Keratinocyte (primary cell): ENCODE measurements around the gene USB1.

Source experiments
- CTCF ChIP-seq, 3 experiments: IDR thresholded peaks in 1 of 3; conservative IDR thresholded peaks in 1 of 3; optimal IDR thresholded peaks in 1 of 3; 2 replicates in 2 of 3; 3 replicates in 1 of 3; pipeline versions ENCODE3 to v1.5.1; 2011; ENCODE audit warnings: low read length in 3 of 3, mild to moderate bottlenecking in 3 of 3, moderate library complexity in 2 of 3, control low read depth in 1 of 3, inconsistent platforms in 1 of 3; ENCODE audit not compliant: insufficient read depth in 2 of 3; ENCODE audit errors: extremely low read depth in 1 of 3
- EZH2 ChIP-seq: IDR thresholded peaks from one replicate; pipeline ENCODE4 v1.6.1; 2012; ENCODE audit warnings: inconsistent platforms, mild to moderate bottlenecking, low read length, moderate library complexity

GRCh38 chr16:58047557-58048348 lies 46.5 kb downstream of the USB1 start:
- TF ChIP-seq EZH2 (no peak), CTCF (optimal IDR thresholded peaks at IDR 0.05 in 1 of 3, IDR thresholded peaks at IDR 0.05 in 1 of 3, conservative IDR thresholded peaks at IDR 0.05 in 1 of 3; ENCODE audit: extremely low read depth in 1 of 3, insufficient read depth in 2 of 3, low read length in 3 of 3) (no peak)
